Astrocyte (in vitro differentiated cells and primary cell): ENCODE results near the gene SNX27. TPM values are rescaled to one million over a fixed set of nuclear protein-coding genes. Genes with fewer than 3 reads are reported as not detected.
"Not testable (repeated sequence)": the region's sequence is repeated elsewhere in the genome, so short reads cannot be mapped to it uniquely, and the experiment has no call there.

Source experiments
- DNase-seq: peaks from one replicate; pipeline ENCODE4 v3.0.0-alpha.2; 2010; ENCODE audit warnings: low read depth
- FAIRE-seq: peaks from 2 replicates; lab custom pipeline; 2011; peaks lifted over from hg19 to GRCh38; lab: Jason Lieb, UNC
- H2AFZ ChIP-seq: 2 replicates; pipeline ENCODE4 v1.6.0; 2012; ENCODE audit warnings: low read depth, low read length, inconsistent platforms
- H3K27ac ChIP-seq: 2 replicates; pipeline ENCODE4 v1.5.1; 2011; ENCODE audit warnings: low read depth, low read length, inconsistent platforms
- H3K27me3 ChIP-seq: 2 replicates; pipeline ENCODE4 v1.6.0; 2011; ENCODE audit warnings: low read length, inconsistent platforms; ENCODE audit not compliant: insufficient read depth
- H3K36me3 ChIP-seq: 2 replicates; pipeline ENCODE4 v1.5.1; 2011; ENCODE audit warnings: low read length, inconsistent platforms; ENCODE audit not compliant: insufficient read depth
- H3K4me1 ChIP-seq: 2 replicates; pipeline ENCODE4 v1.5.1; 2011; ENCODE audit warnings: low read length, inconsistent platforms; ENCODE audit not compliant: insufficient read depth
- H3K4me2 ChIP-seq: 2 replicates; pipeline ENCODE4 v1.6.0; 2012; ENCODE audit warnings: low read length, inconsistent platforms
- H3K4me3 ChIP-seq: 2 replicates; pipeline ENCODE4 v1.5.1; 2011; ENCODE audit warnings: low read depth, mild to moderate bottlenecking, low read length, inconsistent platforms; ENCODE audit not compliant: insufficient read depth
- H3K79me2 ChIP-seq: 2 replicates; pipeline ENCODE4 v1.6.0; 2012; ENCODE audit warnings: mild to moderate bottlenecking, low read length, inconsistent platforms; ENCODE audit not compliant: insufficient read depth
- H3K9ac ChIP-seq: 2 replicates; pipeline ENCODE4 v1.6.0; 2012; ENCODE audit warnings: mild to moderate bottlenecking, low read length, inconsistent platforms
- H3K9me3 ChIP-seq: 2 replicates; pipeline ENCODE4 v1.5.1; 2012; ENCODE audit warnings: low read depth, mild to moderate bottlenecking, low read length, inconsistent platforms; ENCODE audit not compliant: insufficient read depth
- H4K20me1 ChIP-seq: 2 replicates; pipeline ENCODE4 v1.6.0; 2012; ENCODE audit warnings: low read length, inconsistent platforms; ENCODE audit not compliant: insufficient read depth
- H3K27ac Mint-ChIP-seq: one replicate; pipeline ENCODE4 v1.8.0; 2021; ENCODE audit warnings: mild to moderate bottlenecking, mixed read lengths; ENCODE audit not compliant: unreplicated experiment
- H3K27me3 Mint-ChIP-seq: one replicate; pipeline ENCODE4 v1.8.0; 2021; ENCODE audit warnings: low read depth, mixed read lengths; ENCODE audit not compliant: unreplicated experiment
- H3K36me3 Mint-ChIP-seq: one replicate; pipeline ENCODE4 v1.8.0; 2021; ENCODE audit warnings: low read depth, mixed read lengths; ENCODE audit not compliant: unreplicated experiment
- H3K4me1 Mint-ChIP-seq: one replicate; pipeline ENCODE4 v1.8.0; 2021; ENCODE audit warnings: low read depth, mixed read lengths; ENCODE audit not compliant: unreplicated experiment
- H3K4me3 Mint-ChIP-seq: one replicate; pipeline ENCODE4 v1.8.0; 2021; ENCODE audit warnings: mild to moderate bottlenecking, moderate library complexity, mixed read lengths; ENCODE audit not compliant: unreplicated experiment
- H3K9me3 Mint-ChIP-seq: one replicate; pipeline ENCODE4 v1.8.0; 2021; ENCODE audit warnings: mild to moderate bottlenecking, mixed read lengths; ENCODE audit not compliant: unreplicated experiment
- CTCF ChIP-seq: IDR thresholded peaks from 2 replicates; pipeline ENCODE4 v1.5.1; 2011; ENCODE audit warnings: low read depth, mild to moderate bottlenecking, inconsistent platforms, low read length, moderate library complexity; ENCODE audit not compliant: insufficient read depth
- EZH2 ChIP-seq: IDR thresholded peaks from 2 replicates; pipeline ENCODE4 v1.6.1; 2012; ENCODE audit warnings: mild to moderate bottlenecking, low read length, inconsistent platforms; ENCODE audit not compliant: insufficient read depth
- total RNA-seq: library from RNA; stranded (reverse); gene quantifications from 2 replicates; pipeline ENCODE4 v1.2.1, GENCODE V29; 2021

The SNX27 gene
- total RNA-seq, 1 donor from 2014 or later: 53.1 TPM

GRCh38 chr1:151641229-151641628 lies 29.4 kb downstream of the SNX27 start:
- H3K27ac ChIP-seq: no peak overlapping the region
- peaks cover 5% of the 10 kb centered on the region for H3K36me3 ChIP-seq
- FAIRE-seq (no peak), DNase-seq (no peak)
- Mint-ChIP-seq H3K4me1 (peaks cover 34% of the 10 kb centered on the region), H3K27ac (no peak overlapping the region), H3K4me3 (no peak overlapping the region), H3K27me3 (no peaks in the 10 kb centered on the region), H3K36me3 (peaks cover 10% of the 10 kb centered on the region), H3K9me3 (no peaks in the 10 kb centered on the region)
- no peak overlapping the region for H3K4me3 ChIP-seq
- H3K27me3 ChIP-seq: no peaks in the 10 kb centered on the region
- H4K20me1 ChIP-seq: peaks cover 13% of the 10 kb centered on the region
- H2AFZ ChIP-seq: no peak overlapping the region
- TF ChIP-seq EZH2: no peak
- TF ChIP-seq CTCF: no peak
- peaks cover 30% of the 10 kb centered on the region for H3K79me2 ChIP-seq
- no peak overlapping the region for H3K4me2 ChIP-seq
- H3K9me3 ChIP-seq: no peaks in the 10 kb centered on the region
- no peak overlapping the region for H3K9ac ChIP-seq
- H3K4me1 ChIP-seq: peaks cover 14% of the 10 kb centered on the region

GRCh38 chr1:151643085-151643484 lies 31.2 kb downstream of the SNX27 start:
- not testable (repeated sequence) for H3K4me3 ChIP-seq, H3K27ac ChIP-seq, H3K4me1 ChIP-seq, H2AFZ ChIP-seq, H3K27me3 ChIP-seq, H4K20me1 ChIP-seq, H3K36me3 Mint-ChIP-seq, H3K9me3 ChIP-seq, DNase-seq, H3K36me3 ChIP-seq, H3K27ac Mint-ChIP-seq, H3K9me3 Mint-ChIP-seq, H3K4me3 Mint-ChIP-seq, H3K27me3 Mint-ChIP-seq, H3K9ac ChIP-seq, H3K4me2 ChIP-seq, FAIRE-seq
- peaks cover 25% of the 10 kb centered on the region for H3K4me1 Mint-ChIP-seq
- peaks cover 26% of the 10 kb centered on the region for H3K79me2 ChIP-seq

GRCh38 chr1:151644001-151644400 lies 32.2 kb downstream of the SNX27 start:
- Histone ChIP-seq H3K4me1 (peaks cover 7% of the 10 kb centered on the region), H3K79me2 (peaks cover 20% of the 10 kb centered on the region), H3K27ac (no peak overlapping the region), H3K36me3 (peaks cover 5% of the 10 kb centered on the region), H3K9me3 (no peaks in the 10 kb centered on the region), H3K4me2 (no peak overlapping the region), H3K4me3 (no peak overlapping the region), H3K9ac (no peak overlapping the region), H3K27me3 (no peaks in the 10 kb centered on the region), H2AFZ (no peak overlapping the region), H4K20me1 (peaks cover 9% of the 10 kb centered on the region)
- FAIRE-seq (no peak), DNase-seq (no peak)
- H3K9me3 Mint-ChIP-seq: no peaks in the 10 kb centered on the region
- H3K27me3 Mint-ChIP-seq: no peaks in the 10 kb centered on the region
- no peak overlapping the region for H3K27ac Mint-ChIP-seq
- TF ChIP-seq CTCF (no peak), EZH2 (no peak)
- H3K36me3 Mint-ChIP-seq: peaks cover 10% of the 10 kb centered on the region
- H3K4me1 Mint-ChIP-seq: peaks cover 16% of the 10 kb centered on the region
- H3K4me3 Mint-ChIP-seq: no peak overlapping the region
